ENCODE results near the gene SORCS3. TPM values are rescaled to one million over a fixed set of nuclear protein-coding genes. Genes with fewer than 3 reads are reported as not detected.

Gene SORCS3
- total and polyA plus RNA-seq, 2 of the 13 experiments (the other 11 are each of a cell fraction or from before 2014, with no cell fraction given) = 0.07 TPM; not detected in 1

DNA sequence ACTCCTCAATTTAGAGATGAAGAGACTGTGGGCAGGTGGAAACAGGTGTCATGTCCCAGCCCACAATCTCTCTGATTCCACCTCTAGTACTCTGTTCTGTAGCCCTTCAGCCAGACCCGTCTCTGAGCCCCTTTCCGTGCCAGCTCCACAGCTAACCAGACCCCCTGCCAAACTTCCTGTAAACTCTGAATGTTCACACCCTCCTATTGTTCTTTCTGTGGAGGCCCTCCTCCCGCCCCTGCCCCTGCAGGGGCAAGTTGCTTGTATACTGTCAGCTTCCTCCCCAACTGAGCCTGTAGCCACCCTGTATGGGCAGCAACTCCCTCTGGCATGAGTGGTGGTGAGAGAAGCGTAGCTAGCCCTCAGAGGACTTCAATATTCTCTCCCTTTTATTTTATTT is 520.7 kb downstream of the SORCS3 start:
- Histone ChIP-seq H3K27ac (ENCODE audit: extremely low read length, insufficient read depth, low read length) (no peak overlapping the region), H3K4me3 (replicated peaks in 1 of 3; ENCODE audit: insufficient read depth in 1 of 3, low read depth in 2 of 3, low read length in 3 of 3) (no peak overlapping the region), H3K4me2 (ENCODE audit: low read depth, low read length) (no peak overlapping the region), H3K27me3 (ENCODE audit: control insufficient read depth in 1 of 2, insufficient read depth in 2 of 2, low read length in 2 of 2) (no peaks in the 10 kb centered on the region), H3K9me3 (ENCODE audit: low read length) (peaks cover 73% of the 10 kb centered on the region), H4K20me1 (ENCODE audit: insufficient read depth, low read length) (no peaks in the 10 kb centered on the region), H3K79me2 (ENCODE audit: insufficient read depth, low read length) (no peaks in the 10 kb centered on the region), H2AFZ (ENCODE audit: low read length) (no peak overlapping the region), H3K4me1 (ENCODE audit: insufficient read depth, low read length) (peaks cover 25% of the 10 kb centered on the region), H3K9ac (ENCODE audit: insufficient read depth, low read depth, low read length) (no peak overlapping the region), H3K36me3 (replicated peaks in 1 of 2; ENCODE audit: control insufficient read depth in 1 of 2, insufficient read depth in 2 of 2, low read length in 2 of 2) (no peaks in the 10 kb centered on the region)
- DNase-seq (ENCODE audit: low spot score) (no peak), FAIRE-seq (no peak), ATAC-seq (no peak)
- CTCF ChIA-PET (ENCODE audit: low intra/inter-chr PET ratio, low total read pairs) = no interaction called here
- intact Hi-C loops (cut with micrococcal nuclease; ENCODE audit: unreplicated experiment) = no loop called here
- POLR2A ChIA-PET = no interaction called here
- no peak for TF ChIP-seq ZIK1 (CRISPR knock-in tag; IDR thresholded peaks at IDR 0.05; ENCODE audit: borderline replicate concordance, low read depth)
- TF ChIP-seq, protein P1, sequence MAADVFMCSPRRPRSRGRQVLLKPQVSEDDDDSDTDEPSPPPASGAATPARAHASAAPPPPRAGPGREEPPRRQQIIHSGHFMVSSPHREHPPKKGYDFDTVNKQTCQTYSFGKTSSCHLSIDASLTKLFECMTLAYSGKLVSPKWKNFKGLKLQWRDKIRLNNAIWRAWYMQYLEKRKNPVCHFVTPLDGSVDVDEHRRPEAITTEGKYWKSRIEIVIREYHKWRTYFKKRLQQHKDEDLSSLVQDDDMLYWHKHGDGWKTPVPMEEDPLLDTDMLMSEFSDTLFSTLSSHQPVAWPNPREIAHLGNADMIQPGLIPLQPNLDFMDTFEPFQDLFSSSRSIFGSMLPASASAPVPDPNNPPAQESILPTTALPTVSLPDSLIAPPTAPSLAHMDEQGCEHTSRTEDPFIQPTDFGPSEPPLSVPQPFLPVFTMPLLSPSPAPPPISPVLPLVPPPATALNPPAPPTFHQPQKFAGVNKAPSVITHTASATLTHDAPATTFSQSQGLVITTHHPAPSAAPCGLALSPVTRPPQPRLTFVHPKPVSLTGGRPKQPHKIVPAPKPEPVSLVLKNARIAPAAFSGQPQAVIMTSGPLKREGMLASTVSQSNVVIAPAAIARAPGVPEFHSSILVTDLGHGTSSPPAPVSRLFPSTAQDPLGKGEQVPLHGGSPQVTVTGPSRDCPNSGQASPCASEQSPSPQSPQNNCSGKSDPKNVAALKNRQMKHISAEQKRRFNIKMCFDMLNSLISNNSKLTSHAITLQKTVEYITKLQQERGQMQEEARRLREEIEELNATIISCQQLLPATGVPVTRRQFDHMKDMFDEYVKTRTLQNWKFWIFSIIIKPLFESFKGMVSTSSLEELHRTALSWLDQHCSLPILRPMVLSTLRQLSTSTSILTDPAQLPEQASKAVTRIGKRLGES (CRISPR knock-in tag; IDR thresholded peaks at IDR 0.05; ENCODE audit: borderline replicate concordance) = no peak
- TF ChIP-seq ZSCAN12 (CRISPR knock-in tag; IDR thresholded peaks at IDR 0.05) = no peak
- no peak for TF ChIP-seq ZNF674 (CRISPR knock-in tag; IDR thresholded peaks at IDR 0.05; ENCODE audit: low read depth)
- TF ChIP-seq ADNP (CRISPR knock-in tag; IDR thresholded peaks at IDR 0.05) = no peak
- TF ChIP-seq, protein P2, sequence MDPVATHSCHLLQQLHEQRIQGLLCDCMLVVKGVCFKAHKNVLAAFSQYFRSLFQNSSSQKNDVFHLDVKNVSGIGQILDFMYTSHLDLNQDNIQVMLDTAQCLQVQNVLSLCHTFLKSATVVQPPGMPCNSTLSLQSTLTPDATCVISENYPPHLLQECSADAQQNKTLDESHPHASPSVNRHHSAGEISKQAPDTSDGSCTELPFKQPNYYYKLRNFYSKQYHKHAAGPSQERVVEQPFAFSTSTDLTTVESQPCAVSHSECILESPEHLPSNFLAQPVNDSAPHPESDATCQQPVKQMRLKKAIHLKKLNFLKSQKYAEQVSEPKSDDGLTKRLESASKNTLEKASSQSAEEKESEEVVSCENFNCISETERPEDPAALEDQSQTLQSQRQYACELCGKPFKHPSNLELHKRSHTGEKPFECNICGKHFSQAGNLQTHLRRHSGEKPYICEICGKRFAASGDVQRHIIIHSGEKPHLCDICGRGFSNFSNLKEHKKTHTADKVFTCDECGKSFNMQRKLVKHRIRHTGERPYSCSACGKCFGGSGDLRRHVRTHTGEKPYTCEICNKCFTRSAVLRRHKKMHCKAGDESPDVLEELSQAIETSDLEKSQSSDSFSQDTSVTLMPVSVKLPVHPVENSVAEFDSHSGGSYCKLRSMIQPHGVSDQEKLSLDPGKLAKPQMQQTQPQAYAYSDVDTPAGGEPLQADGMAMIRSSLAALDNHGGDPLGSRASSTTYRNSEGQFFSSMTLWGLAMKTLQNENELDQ (CRISPR knock-in tag; IDR thresholded peaks at IDR 0.05; ENCODE audit: borderline replicate concordance) = no peak
- no peak for TF ChIP-seq ZNF713 (CRISPR knock-in tag; IDR thresholded peaks at IDR 0.05)
- no peak for TF ChIP-seq ARID2 (CRISPR knock-in tag; IDR thresholded peaks at IDR 0.05; ENCODE audit: borderline replicate concordance)
- TF ChIP-seq ZNF577 (CRISPR knock-in tag; IDR thresholded peaks at IDR 0.05; ENCODE audit: borderline replicate concordance, low read depth) = no peak
- TF ChIP-seq PPARG (CRISPR knock-in tag; conservative IDR thresholded peaks at IDR 0.05) = no peak
- WGBS (ENCODE audit: low lambda C conversion rate) = 28% methylated on average over 4 of the region's 4 CpGs
- in situ Hi-C loops (cut with HindIII; ENCODE audit: extremely low pct_ligation_motif_present, low pct_unique_long_range_greater_than_20kb) = no loop called here
- BruUV-seq (replicated peaks) = no TSS peak

Measured in HepG2 (cell line).